ENCODE results near the gene SBF2.

The SBF2 gene

GRCh38 chr11:9773524-9773923 lies 520.5 kb downstream of the SBF2 start:
- DNase-seq (ENCODE audit: low spot score): no peak

- no peak for DNase-seq (ENCODE audit: low spot score)
Measured at GRCh38 chr11:9772218-9772617, 521.8 kb downstream of the SBF2 start.

- no peak for DNase-seq (ENCODE audit: low spot score)
Measured at GRCh38 chr11:9771071-9771511, 522.9 kb downstream of the SBF2 start.

GRCh38 chr11:9769621-9770020 lies 524.4 kb downstream of the SBF2 start:
- DNase-seq (ENCODE audit: low spot score): no peak

- DNase-seq (ENCODE audit: low spot score): peak; percentile 48
Measured at GRCh38 chr11:9765320-9766101, 528.5 kb downstream of the SBF2 start.

GRCh38 chr11:9763301-9763700 lies 530.7 kb downstream of the SBF2 start:
- no peak for DNase-seq (ENCODE audit: low spot score)

GRCh38 chr11:9762531-9762930 lies 531.5 kb downstream of the SBF2 start:
- DNase-seq (ENCODE audit: low spot score): no peak

GRCh38 chr11:9761441-9761945 lies 532.5 kb downstream of the SBF2 start:
- DNase-seq (ENCODE audit: low spot score): no peak

- DNase-seq (ENCODE audit: low spot score): peak; percentile 69
Measured at GRCh38 chr11:9760193-9760575, 533.8 kb downstream of the SBF2 start.

- peak; percentile 100 for DNase-seq (ENCODE audit: low spot score)
Measured at GRCh38 chr11:9759519-9760192, 534.4 kb downstream of the SBF2 start.

GRCh38 chr11:9758637-9759518 lies 535.1 kb downstream of the SBF2 start:
- peak; percentile 82 for DNase-seq (ENCODE audit: low spot score)

GRCh38 chr11:9757809-9758636 lies 536.0 kb downstream of the SBF2 start:
- peak; percentile 83 for DNase-seq (ENCODE audit: low spot score)

GRCh38 chr11:9756878-9757277 lies 537.1 kb downstream of the SBF2 start:
- DNase-seq (ENCODE audit: low spot score): no peak

GRCh38 chr11:9756461-9756860 lies 537.6 kb downstream of the SBF2 start:
- DNase-seq (ENCODE audit: low spot score): peak; percentile 70

GRCh38 chr11:9755561-9756185 lies 538.3 kb downstream of the SBF2 start:
- DNase-seq (ENCODE audit: low spot score): no peak

- peak; percentile 75 for DNase-seq (ENCODE audit: low spot score)
Measured at GRCh38 chr11:9754010-9754471, 540.0 kb downstream of the SBF2 start.

GRCh38 chr11:9753021-9753420 lies 541.0 kb downstream of the SBF2 start:
- DNase-seq (ENCODE audit: low spot score): peak; percentile 68

- DNase-seq (ENCODE audit: low spot score): no peak
Measured at GRCh38 chr11:9752091-9752490, 541.9 kb downstream of the SBF2 start.

- DNase-seq (ENCODE audit: low spot score): peak; percentile 40
Measured at GRCh38 chr11:9750551-9750950, 543.5 kb downstream of the SBF2 start.

- DNase-seq (ENCODE audit: low spot score): peak; percentile 89
Measured at GRCh38 chr11:9748361-9748970, 545.6 kb downstream of the SBF2 start.

Data from kidney tubule cell (primary cell).